Lung (tissue), 12 donors: ENCODE measurements around the gene TIMM50. TPM values are rescaled to one million over a fixed set of nuclear protein-coding genes. Genes with fewer than 3 reads are reported as not detected.
A peak's percentile ranks its signal among the peaks of the same experiment; 100 is the strongest.

Experiments used
- ATAC-seq: fragments of 200-7000 bp; cut with Tn5 transposase; one replicate; pipeline ENCODE4 v1.9.1; 2020; ENCODE audit warnings: moderate number of reproducible peaks; ENCODE audit not compliant: insufficient read depth, low FRiP score
- DNase-seq, 3 donors: peaks; one replicate each; pipeline ENCODE4 v3.0.0-alpha.2; 2013 to 2017
- H3K27ac ChIP-seq, 2 donors: one replicate each; pipeline ENCODE4 v1.5.1; 2013; ENCODE audit warnings: mild to moderate bottlenecking in 2 of 2, moderate library complexity in 2 of 2, control low read depth in 1 of 2, inconsistent platforms in 1 of 2, low read depth in 1 of 2, low read length in 1 of 2
- H3K27me3 ChIP-seq, 3 donors: one replicate each; pipeline ENCODE4 v1.5.1; 2013; ENCODE audit warnings: low read length in 2 of 3; ENCODE audit not compliant: control insufficient read depth in 3 of 3, insufficient read depth in 3 of 3
- H3K36me3 ChIP-seq, 4 donors: one replicate each; pipeline ENCODE4 v1.5.1; 2013; ENCODE audit warnings: low read length in 4 of 4, mild to moderate bottlenecking in 1 of 4, moderate library complexity in 1 of 4; ENCODE audit not compliant: control insufficient read depth in 4 of 4, insufficient read depth in 4 of 4
- H3K4me1 ChIP-seq, 5 donors: one replicate each; pipeline ENCODE4 v1.5.1; 2013; ENCODE audit warnings: low read length in 5 of 5, mild to moderate bottlenecking in 2 of 5, moderate library complexity in 1 of 5; ENCODE audit not compliant: control insufficient read depth in 5 of 5, insufficient read depth in 5 of 5
- H3K4me3 ChIP-seq: one replicate; pipeline ENCODE4 v1.5.1; 2013; ENCODE audit warnings: mild to moderate bottlenecking, control low read depth, moderate library complexity
- H3K9ac ChIP-seq, 2 donors: one replicate each; pipeline ENCODE4 v1.5.1; 2013; ENCODE audit warnings: low read length in 2 of 2, control low read depth in 1 of 2; ENCODE audit not compliant: insufficient read depth in 1 of 2
- H3K9me3 ChIP-seq, 4 donors: one replicate each; pipeline ENCODE4 v1.5.1; 2013; ENCODE audit warnings: low read length in 3 of 4, mild to moderate bottlenecking in 1 of 4, moderate library complexity in 1 of 4; ENCODE audit not compliant: control insufficient read depth in 4 of 4, insufficient read depth in 3 of 4
- WGBS, 2 donors: extraction: QIAGEN DNeasy Blood & Tissue Kit; methylation state at CpG; one replicate each; pipeline ENCODE4 v1.1.7; 2013; 5-methylcytosine and 5-hydroxymethylcytosine counted together
- polyA plus RNA-seq, 2 donors: library from polyadenylated mRNA; stranded (reverse); fragments of 200-250 nt; gene quantifications; one replicate each; pipeline ENCODE4 v1.2.1, GENCODE V29; 2013
- total RNA-seq, 2 donors: library from RNA; depleted of rRNA in 1 of 2; stranded (reverse); fragments of >200 nt in 1 of 2; gene quantifications; one replicate each; pipeline ENCODE4 v1.2.1, GENCODE V29; 2014 to 2021
- TF ChIP-seq, protein P1 (sequence below): IDR thresholded peaks from 2 replicates; pipeline ENCODE4 v1.5.1; 2012; ENCODE audit warnings: mild to moderate bottlenecking; ENCODE audit errors: control extremely low read depth, extremely low read depth
- donor health status: control.
- donor health status: control.
- donor health status: Bipolar disorder and iron deficiency.
- donor health status: healthy.
- donor health status: DM: yes; HTN: yes; CAD: no.

The TIMM50 gene
- total and polyA plus RNA-seq, 4 donors = 47.5 to 67.4 (median 53.7) TPM

DNA sequence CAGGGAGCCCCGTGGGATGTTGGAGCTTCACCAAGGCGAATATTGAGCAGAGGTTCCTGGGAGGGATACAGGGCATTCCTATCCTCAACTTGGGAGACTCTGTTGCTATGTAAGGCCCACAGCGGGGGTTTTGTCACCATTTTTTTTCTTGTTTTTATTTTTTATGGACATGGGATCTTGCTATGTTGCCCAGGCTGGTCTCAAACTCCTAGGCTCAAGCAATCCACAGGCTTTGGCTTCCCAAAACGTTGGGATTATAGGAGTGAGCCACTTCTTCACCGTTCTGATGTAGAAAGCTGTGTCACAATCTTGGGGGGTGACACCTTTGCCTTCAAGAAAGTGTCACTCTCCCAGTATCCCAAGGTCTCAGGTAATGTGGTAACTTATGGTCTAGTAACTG lies 20.7 kb downstream of the TIMM50 start:
- TF ChIP-seq, protein P1, sequence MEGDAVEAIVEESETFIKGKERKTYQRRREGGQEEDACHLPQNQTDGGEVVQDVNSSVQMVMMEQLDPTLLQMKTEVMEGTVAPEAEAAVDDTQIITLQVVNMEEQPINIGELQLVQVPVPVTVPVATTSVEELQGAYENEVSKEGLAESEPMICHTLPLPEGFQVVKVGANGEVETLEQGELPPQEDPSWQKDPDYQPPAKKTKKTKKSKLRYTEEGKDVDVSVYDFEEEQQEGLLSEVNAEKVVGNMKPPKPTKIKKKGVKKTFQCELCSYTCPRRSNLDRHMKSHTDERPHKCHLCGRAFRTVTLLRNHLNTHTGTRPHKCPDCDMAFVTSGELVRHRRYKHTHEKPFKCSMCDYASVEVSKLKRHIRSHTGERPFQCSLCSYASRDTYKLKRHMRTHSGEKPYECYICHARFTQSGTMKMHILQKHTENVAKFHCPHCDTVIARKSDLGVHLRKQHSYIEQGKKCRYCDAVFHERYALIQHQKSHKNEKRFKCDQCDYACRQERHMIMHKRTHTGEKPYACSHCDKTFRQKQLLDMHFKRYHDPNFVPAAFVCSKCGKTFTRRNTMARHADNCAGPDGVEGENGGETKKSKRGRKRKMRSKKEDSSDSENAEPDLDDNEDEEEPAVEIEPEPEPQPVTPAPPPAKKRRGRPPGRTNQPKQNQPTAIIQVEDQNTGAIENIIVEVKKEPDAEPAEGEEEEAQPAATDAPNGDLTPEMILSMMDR = no peak
- Histone ChIP-seq H3K27me3 (peaks cover 5 to 45% (median 37%) of the 10 kb centered on the region in 3 donors), H3K36me3 (no peaks in the 10 kb centered on the region), H3K4me1 (peaks cover 0 to 12% (median 0%) of the 10 kb centered on the region in 5 donors), H3K27ac (no peak overlapping the region), H3K4me3 (no peak overlapping the region), H3K9me3 (peaks cover 0 to 8% (median 0%) of the 10 kb centered on the region in 4 donors), H3K9ac (no peak overlapping the region)
- DNase-seq = no peak
- 76% methylated on average over 5 of the region's 5 CpGs for WGBS, 2 donors
- no peak for ATAC-seq

DNA sequence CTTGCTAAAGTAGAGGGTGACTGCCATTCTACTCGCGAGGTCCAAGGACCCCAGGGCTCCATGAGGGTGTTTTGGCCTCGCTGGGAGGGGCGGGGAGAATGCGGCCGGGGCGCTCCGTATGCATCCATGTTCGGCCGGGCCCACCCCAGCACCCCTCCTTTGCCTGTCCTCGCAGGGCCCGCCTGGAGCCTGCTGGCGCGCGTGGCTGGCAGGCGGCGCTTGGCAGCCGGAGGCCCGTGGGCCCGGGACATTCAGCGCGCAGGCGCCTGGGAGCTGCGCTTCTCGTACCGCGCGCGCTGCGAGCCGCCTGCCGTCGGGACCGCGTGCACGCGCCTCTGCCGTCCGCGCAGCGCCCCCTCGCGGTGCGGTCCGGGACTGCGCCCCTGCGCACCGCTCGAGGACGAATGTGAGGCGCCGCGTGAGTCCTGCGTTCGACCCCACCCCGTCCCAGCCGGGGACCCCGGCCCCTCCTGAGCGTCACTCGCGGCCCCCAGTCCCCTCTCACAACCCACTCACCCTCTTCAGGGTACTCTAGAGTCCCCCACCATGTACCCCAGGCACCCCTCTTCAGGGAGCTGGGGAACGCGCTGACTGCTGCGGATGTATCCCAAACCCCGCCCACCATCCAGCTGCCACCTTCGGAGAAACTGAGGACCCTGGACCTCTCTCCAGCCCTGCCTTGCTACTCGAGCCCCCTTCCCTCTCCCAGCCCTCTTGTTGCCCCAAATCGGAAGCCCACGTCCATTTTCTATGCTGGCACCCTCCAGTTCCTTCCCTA lies 22.2 kb downstream of the TIMM50 start:
- Histone ChIP-seq H3K4me1 (peaks cover 0 to 14% (median 4%) of the 10 kb centered on the region in 5 donors), H3K4me3 (no peak overlapping the region), H3K27ac (no peak overlapping the region), H3K27me3 (peaks cover 8 to 50% (median 44%) of the 10 kb centered on the region in 3 donors), H3K36me3 (no peaks in the 10 kb centered on the region), H3K9me3 (peaks cover 0 to 10% (median 0%) of the 10 kb centered on the region in 4 donors), H3K9ac (no peak overlapping the region)
- 16 to 24% methylated on average over 46 to 69 of the region's 69 CpGs for WGBS, 2 donors
- TF ChIP-seq, protein P1 = peak; percentile 72
- ATAC-seq (peak; percentile 84), DNase-seq (peak; percentile 60 to 79 (median 66))

DNA sequence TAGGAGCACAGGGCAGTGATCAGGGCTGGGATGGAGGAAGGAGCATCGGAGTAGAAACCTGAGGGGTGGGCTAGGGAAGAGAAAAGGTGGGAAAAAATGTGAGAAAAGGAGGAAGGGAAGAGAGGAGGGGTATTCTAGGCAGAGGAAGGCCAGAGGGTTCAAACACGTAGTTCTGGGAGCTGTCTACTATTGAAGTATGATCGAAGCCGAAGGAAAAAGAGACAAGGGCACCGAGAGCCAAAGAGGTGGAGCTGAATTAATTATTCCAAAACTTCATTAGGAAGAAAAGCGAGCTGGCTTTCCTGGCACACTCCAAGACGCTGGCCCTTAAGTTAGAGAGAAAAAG lies 25.9 kb downstream of the TIMM50 start:
- ATAC-seq (no peak), DNase-seq (no peak)
- H3K4me3 ChIP-seq = no peak overlapping the region
- WGBS, 2 donors = 56 to 58% methylated on average over 7 of the region's 7 CpGs
- H3K27me3 ChIP-seq = peaks cover 3 to 25% (median 24%) of the 10 kb centered on the region in 3 donors
- H3K9ac ChIP-seq = no peak overlapping the region
- no peaks in the 10 kb centered on the region for H3K36me3 ChIP-seq
- peaks cover 0 to 9% (median 0%) of the 10 kb centered on the region in 5 donors for H3K4me1 ChIP-seq
- H3K27ac ChIP-seq = no peak overlapping the region
- TF ChIP-seq, protein P1 = no peak
- H3K9me3 ChIP-seq = peaks cover 0 to 5% (median 0%) of the 10 kb centered on the region in 4 donors
